ENCODE measurements around the gene POTEI.
"Not testable (repeated sequence)": the region's sequence is repeated elsewhere in the genome, so short reads cannot be mapped to it uniquely, and the experiment has no call there.

Gene POTEI

DNA sequence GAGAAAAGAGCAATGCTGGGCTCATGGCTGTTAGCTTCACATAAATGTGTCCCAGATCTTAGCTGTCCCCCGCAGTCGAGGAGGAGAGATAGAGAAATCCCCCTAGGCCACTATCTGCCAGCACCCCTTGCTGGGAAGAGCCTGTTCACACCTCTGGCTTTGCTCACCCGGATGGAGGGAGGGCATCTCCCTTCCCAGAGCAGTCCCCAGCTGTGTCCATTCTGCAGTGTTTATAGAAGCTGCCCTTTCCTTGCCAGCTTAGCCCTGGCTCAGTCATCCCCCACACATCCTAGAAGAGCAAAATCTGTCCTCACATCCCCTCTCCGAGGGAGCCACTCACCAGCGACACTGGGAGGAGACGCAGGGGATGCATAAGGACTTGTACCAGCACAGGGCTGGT lies 20.4 kb upstream of the POTEI start:
- not testable (repeated sequence) for H3K36me3 ChIP-seq (ENCODE audit: control insufficient read depth, insufficient read depth, low read length); H3K9ac ChIP-seq (ENCODE audit: low read length); H3K4me3 ChIP-seq (ENCODE audit: low read length)

DNA sequence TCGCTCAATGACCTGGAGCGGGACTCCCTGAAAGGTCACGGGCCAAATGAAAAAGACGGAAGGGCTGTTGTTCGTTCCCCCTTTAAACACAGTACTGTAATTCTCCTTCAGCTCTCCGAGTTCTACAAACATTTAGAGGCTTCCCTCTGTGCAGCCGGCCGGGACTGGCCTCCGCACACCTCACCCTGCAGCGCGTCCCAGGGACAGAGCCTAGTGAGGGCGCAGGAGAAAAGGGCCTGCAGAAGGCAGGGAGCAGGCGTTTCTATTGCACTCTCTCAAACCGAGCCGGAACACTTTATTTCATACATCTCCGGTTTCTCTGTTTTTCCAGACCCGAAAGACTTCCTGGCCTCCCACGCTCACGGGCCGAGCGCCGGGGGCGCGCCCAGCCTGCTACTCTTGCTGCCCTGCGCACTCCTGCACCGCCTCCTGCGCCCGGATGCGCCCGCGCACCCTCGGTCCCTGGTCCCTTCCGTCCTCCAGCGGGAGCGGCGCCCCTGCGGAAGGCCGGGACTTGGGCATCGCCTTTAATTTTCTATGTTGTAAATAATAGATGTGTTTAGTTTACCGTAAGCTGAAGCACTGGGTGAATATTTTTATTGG lies 18.3 kb upstream of the POTEI start:
- H3K4me1 ChIP-seq (ENCODE audit: control insufficient read depth, insufficient read depth, low read length); H3K9me3 ChIP-seq (ENCODE audit: control insufficient read depth, low read length); H3K9ac ChIP-seq (ENCODE audit: low read length); H3K4me3 ChIP-seq (ENCODE audit: low read length); H3K27me3 ChIP-seq (ENCODE audit: control insufficient read depth, insufficient read depth, low read length); H3K36me3 ChIP-seq (ENCODE audit: control insufficient read depth, insufficient read depth, low read length): not testable (repeated sequence)

More for the DNA sequence above, 20.4 kb upstream of the POTEI start:
- H3K4me1 ChIP-seq (ENCODE audit: control insufficient read depth, insufficient read depth, low read length); H3K9me3 ChIP-seq (ENCODE audit: control insufficient read depth, low read length); H3K27me3 ChIP-seq (ENCODE audit: control insufficient read depth, insufficient read depth, low read length): not testable (repeated sequence)

DNA sequence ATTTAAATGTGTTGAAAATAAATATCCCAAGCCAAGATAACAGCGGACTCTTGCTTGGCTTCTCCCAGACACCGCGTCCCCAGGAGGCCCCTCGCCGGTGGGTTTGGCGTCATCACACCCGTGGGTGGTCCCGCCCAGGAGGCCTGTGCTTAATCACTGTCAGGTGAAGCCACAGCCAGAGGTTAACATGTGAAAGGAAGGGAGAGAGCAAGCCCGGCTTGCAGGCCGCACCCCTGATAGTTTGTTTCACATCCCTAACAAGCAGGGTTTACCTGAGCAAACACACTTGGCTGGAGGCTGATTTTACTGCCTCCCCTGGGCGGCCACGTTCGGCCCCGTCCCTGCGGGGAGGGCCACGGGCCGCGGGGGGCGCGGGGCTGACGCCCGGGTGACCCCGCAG lies 13.3 kb upstream of the POTEI start:
- H3K27me3 ChIP-seq (ENCODE audit: control insufficient read depth, insufficient read depth, low read length); H3K9me3 ChIP-seq (ENCODE audit: control insufficient read depth, low read length); H3K4me3 ChIP-seq (ENCODE audit: low read length); H3K9ac ChIP-seq (ENCODE audit: low read length); H3K36me3 ChIP-seq (ENCODE audit: control insufficient read depth, insufficient read depth, low read length); H3K4me1 ChIP-seq (ENCODE audit: control insufficient read depth, insufficient read depth, low read length): not testable (repeated sequence)

DNA sequence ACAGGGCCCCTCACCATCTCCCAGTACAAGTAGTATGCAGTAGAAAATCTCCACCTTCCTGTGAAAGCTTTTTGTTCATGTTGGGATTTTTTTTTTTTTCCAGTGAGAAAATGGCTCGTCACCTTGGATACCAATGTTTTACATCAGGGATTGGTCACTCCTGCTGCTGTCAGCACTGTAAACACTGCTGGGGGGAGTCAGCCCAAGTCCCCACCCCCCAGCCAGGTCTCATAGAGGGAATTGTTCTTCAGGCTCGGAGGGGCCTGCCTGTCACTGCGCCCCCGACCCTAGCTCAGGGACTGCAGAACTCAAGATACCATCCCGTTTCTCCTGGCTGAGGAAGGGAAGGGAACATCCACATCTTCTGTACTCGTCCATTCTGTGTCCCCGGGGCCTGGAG lies 11.9 kb upstream of the POTEI start, which contains the start of gene CFC1B:
Gene CFC1B (plus strand): TSS at position 231 of the 400 bp plus-strand sequence. CDS start 263 bp downstream, outside the sequence.
- H3K9ac ChIP-seq (ENCODE audit: low read length); H3K36me3 ChIP-seq (ENCODE audit: control insufficient read depth, insufficient read depth, low read length); H3K4me3 ChIP-seq (ENCODE audit: low read length); H3K4me1 ChIP-seq (ENCODE audit: control insufficient read depth, insufficient read depth, low read length); H3K9me3 ChIP-seq (ENCODE audit: control insufficient read depth, low read length); H3K27me3 ChIP-seq (ENCODE audit: control insufficient read depth, insufficient read depth, low read length): not testable (repeated sequence)

- not testable (repeated sequence) for H3K36me3 ChIP-seq (ENCODE audit: control insufficient read depth, insufficient read depth, low read length); H3K9me3 ChIP-seq (ENCODE audit: control insufficient read depth, low read length); H3K4me1 ChIP-seq (ENCODE audit: control insufficient read depth, insufficient read depth, low read length); H3K4me3 ChIP-seq (ENCODE audit: low read length); H3K9ac ChIP-seq (ENCODE audit: low read length); H3K27me3 ChIP-seq (ENCODE audit: control insufficient read depth, insufficient read depth, low read length)
Measured at GRCh38 chr2:130518516-130519106, 9.5 kb upstream of the POTEI start.

DNA sequence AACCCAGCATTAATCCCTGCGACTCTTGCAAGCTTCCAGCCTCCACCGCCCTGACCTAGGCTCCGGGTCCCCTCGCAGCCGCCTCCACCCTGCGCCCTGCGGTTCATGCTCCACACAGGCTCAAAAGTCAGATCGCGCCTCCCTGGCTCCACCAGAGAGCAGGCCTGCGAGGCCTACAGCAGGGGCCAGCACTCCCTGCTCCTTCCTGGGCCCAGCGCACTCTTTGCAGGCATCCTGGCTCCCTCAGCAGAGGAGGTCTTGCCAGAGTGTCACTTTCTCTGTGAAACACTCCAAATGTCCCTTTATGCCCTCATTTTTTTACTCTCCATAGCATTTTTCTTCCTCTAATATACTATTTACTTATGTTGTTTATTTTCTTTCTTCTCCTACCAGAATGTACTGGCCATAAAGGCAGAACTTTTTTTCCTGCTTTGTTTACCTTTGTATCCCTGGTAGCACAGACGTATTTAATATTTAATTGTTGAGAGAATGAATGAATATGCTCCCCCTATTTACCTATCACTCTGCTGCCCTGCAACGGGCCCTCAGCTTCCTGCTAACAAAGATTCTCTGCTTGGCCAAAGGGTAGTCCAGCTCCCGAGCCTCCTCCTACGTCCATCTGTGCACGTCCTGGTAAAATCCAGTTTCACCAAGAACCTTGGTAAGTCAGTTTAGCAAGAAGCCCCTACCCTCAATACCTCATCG lies 2.8 kb upstream of the POTEI start:
- H3K36me3 ChIP-seq (ENCODE audit: control insufficient read depth, insufficient read depth, low read length); H3K4me3 ChIP-seq (ENCODE audit: low read length); H3K4me1 ChIP-seq (ENCODE audit: control insufficient read depth, insufficient read depth, low read length); H3K9ac ChIP-seq (ENCODE audit: low read length); H3K9me3 ChIP-seq (ENCODE audit: control insufficient read depth, low read length); H3K27me3 ChIP-seq (ENCODE audit: control insufficient read depth, insufficient read depth, low read length): not testable (repeated sequence)

- not testable (repeated sequence) for H3K27me3 ChIP-seq (ENCODE audit: control insufficient read depth, insufficient read depth, low read length); H3K4me3 ChIP-seq (ENCODE audit: low read length); H3K9me3 ChIP-seq (ENCODE audit: control insufficient read depth, low read length); H3K4me1 ChIP-seq (ENCODE audit: control insufficient read depth, insufficient read depth, low read length); H3K9ac ChIP-seq (ENCODE audit: low read length); H3K36me3 ChIP-seq (ENCODE audit: control insufficient read depth, insufficient read depth, low read length)
Measured at GRCh38 chr2:130510807-130511746, 1.9 kb upstream of the POTEI start.

DNA sequence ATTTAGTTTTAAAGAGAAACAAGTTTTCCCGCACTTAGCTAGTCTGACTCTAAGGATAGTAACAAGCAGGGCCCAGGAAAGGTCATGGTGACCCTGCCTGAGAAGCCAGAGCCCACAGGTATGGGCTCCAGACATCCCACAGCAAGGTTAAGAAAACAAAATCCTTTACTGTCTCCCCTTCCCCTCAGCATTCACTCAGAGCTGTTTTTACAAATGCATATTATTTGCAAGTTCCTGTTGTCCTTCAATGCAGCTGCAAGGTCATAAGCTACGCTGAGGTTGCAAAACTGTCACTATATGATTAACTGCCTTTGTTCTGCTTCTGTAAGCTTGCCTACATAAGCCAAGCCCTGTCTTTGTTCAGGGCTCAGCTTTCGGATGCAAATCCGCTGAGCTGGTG lies 18.1 kb downstream of the POTEI start:
- not testable (repeated sequence) for H3K4me1 ChIP-seq (ENCODE audit: control insufficient read depth, insufficient read depth, low read length); H3K9me3 ChIP-seq (ENCODE audit: control insufficient read depth, low read length); H3K27me3 ChIP-seq (ENCODE audit: control insufficient read depth, insufficient read depth, low read length); H3K9ac ChIP-seq (ENCODE audit: low read length); H3K36me3 ChIP-seq (ENCODE audit: control insufficient read depth, insufficient read depth, low read length); H3K4me3 ChIP-seq (ENCODE audit: low read length)

DNA sequence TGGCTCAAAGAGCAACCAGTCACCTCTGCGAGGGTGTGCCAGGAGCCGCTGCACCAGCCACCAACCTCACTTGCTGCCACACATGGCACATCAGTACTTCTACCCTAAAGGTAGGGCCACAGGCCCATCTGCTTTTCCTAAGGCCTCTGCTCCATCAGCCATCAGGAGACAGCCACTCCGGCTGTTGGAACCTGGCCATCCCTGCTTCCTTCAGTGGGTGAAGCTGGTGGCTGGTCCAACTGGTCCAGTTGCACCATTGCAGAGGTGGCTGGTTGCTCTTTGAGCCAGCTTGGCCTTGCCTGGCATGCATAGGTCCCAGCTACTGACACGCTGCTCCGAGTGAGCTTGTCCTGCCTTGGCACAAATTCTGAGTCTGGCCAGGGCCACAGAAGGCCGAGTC lies 53.7 kb downstream of the POTEI start:
- not testable (repeated sequence) for H3K9ac ChIP-seq (ENCODE audit: low read length); H3K27me3 ChIP-seq (ENCODE audit: control insufficient read depth, insufficient read depth, low read length); H3K4me1 ChIP-seq (ENCODE audit: control insufficient read depth, insufficient read depth, low read length); H3K4me3 ChIP-seq (ENCODE audit: low read length); H3K9me3 ChIP-seq (ENCODE audit: control insufficient read depth, low read length); H3K36me3 ChIP-seq (ENCODE audit: control insufficient read depth, insufficient read depth, low read length)

DNA sequence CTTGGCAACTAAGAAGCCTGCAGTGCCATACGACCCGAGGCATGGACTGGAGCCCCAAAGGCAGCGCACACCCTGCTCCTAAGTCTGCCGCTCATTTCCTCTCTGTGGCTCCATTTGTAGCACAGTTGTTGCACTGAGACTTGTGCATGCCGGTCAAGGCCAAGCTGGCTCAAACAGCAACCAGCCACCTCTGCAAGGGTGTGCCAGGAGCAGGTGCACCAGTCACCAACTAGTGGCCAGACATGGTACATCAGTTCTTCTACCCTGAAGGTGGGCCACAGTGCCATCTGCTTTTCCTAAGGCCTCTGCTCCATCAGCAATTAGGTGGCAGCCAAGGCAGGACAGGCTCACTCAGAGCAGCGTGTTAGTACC lies 54.4 kb downstream of the POTEI start:
- not testable (repeated sequence) for H3K9ac ChIP-seq (ENCODE audit: low read length)

GRCh38 chr2:130453955-130454711 lies 55.0 kb downstream of the POTEI start:
- not testable (repeated sequence) for H3K27me3 ChIP-seq (ENCODE audit: control insufficient read depth, insufficient read depth, low read length); H3K4me1 ChIP-seq (ENCODE audit: control insufficient read depth, insufficient read depth, low read length); H3K9ac ChIP-seq (ENCODE audit: low read length); H3K36me3 ChIP-seq (ENCODE audit: control insufficient read depth, insufficient read depth, low read length); H3K9me3 ChIP-seq (ENCODE audit: control insufficient read depth, low read length); H3K4me3 ChIP-seq (ENCODE audit: low read length)

More for the DNA sequence above, 54.4 kb downstream of the POTEI start:
- not testable (repeated sequence) for H3K36me3 ChIP-seq (ENCODE audit: control insufficient read depth, insufficient read depth, low read length); H3K9me3 ChIP-seq (ENCODE audit: control insufficient read depth, low read length); H3K27me3 ChIP-seq (ENCODE audit: control insufficient read depth, insufficient read depth, low read length); H3K4me3 ChIP-seq (ENCODE audit: low read length); H3K4me1 ChIP-seq (ENCODE audit: control insufficient read depth, insufficient read depth, low read length)

Data from mucosa of stomach (tissue), 1 donor.